Neuronal stem cell (in vitro differentiated cells): ENCODE measurements around the gene ATP11A.
A peak's percentile ranks its signal among the peaks of the same experiment; 100 is the strongest.

Experiments used
- DNase-seq: peaks from one replicate; pipeline ENCODE4 v3.0.0-alpha.2; 2013; ENCODE audit warnings: low spot score
- H2AFZ ChIP-seq: one replicate; pipeline ENCODE4 v1.6.1; 2013; ENCODE audit warnings: mild to moderate bottlenecking, low read length, inconsistent platforms
- H2AK5ac ChIP-seq: 2 replicates; pipeline ENCODE4 v1.6.1; 2013; ENCODE audit warnings: low read depth, mild to moderate bottlenecking, inconsistent platforms, low read length, moderate library complexity, mixed read lengths
- H2BK120ac ChIP-seq: 2 replicates; pipeline ENCODE4 v1.6.1; 2013; ENCODE audit warnings: low read depth, mild to moderate bottlenecking, inconsistent platforms, low read length, moderate library complexity, mixed read lengths
- H2BK12ac ChIP-seq: one replicate; pipeline ENCODE4 v1.6.1; 2013; ENCODE audit warnings: low read length, inconsistent platforms
- H2BK15ac ChIP-seq: 2 replicates; pipeline ENCODE4 v1.6.1; 2013; ENCODE audit warnings: mild to moderate bottlenecking, low read length, inconsistent platforms, mixed read lengths
- H2BK5ac ChIP-seq: one replicate; pipeline ENCODE4 v1.6.1; 2013; ENCODE audit warnings: inconsistent platforms, mild to moderate bottlenecking, low read length, moderate library complexity
- H3K14ac ChIP-seq: one replicate; pipeline ENCODE4 v1.6.1; 2013; ENCODE audit warnings: low read length, inconsistent platforms
- H3K18ac ChIP-seq: 2 replicates; pipeline ENCODE4 v1.6.1; 2013; ENCODE audit warnings: low read length, inconsistent platforms
- H3K23ac ChIP-seq: 2 replicates; pipeline ENCODE4 v1.6.1; 2013; ENCODE audit warnings: low read depth, mild to moderate bottlenecking, mixed read lengths, low read length, inconsistent platforms; ENCODE audit not compliant: poor library complexity
- H3K27ac ChIP-seq: replicated peaks from 3 replicates; pipeline ENCODE4 v1.5.1; 2013; ENCODE audit warnings: low read length, inconsistent platforms
- H3K27me3 ChIP-seq, 3 experiments: 2 replicates each; pipeline ENCODE4 v1.6.1; 2013; ENCODE audit warnings: low read length in 3 of 3, mild to moderate bottlenecking in 2 of 3, inconsistent platforms in 1 of 3, low read depth in 1 of 3, mixed read lengths in 1 of 3, moderate library complexity in 1 of 3; ENCODE audit not compliant: control insufficient read depth in 3 of 3, insufficient read depth in 3 of 3
- H3K36me3 ChIP-seq, 2 donors: replicated peaks in 1 of 2; 2 replicates each; pipeline ENCODE4 v1.6.1; 2013; ENCODE audit warnings: low read length in 2 of 2; ENCODE audit not compliant: control insufficient read depth in 2 of 2, insufficient read depth in 2 of 2
- H3K4ac ChIP-seq: 2 replicates; pipeline ENCODE4 v1.6.1; 2013; ENCODE audit warnings: inconsistent platforms, mild to moderate bottlenecking, low read length, moderate library complexity
- H3K4me1 ChIP-seq, 2 donors: 1 replicate in 1 of 2; 2 replicates in 1 of 2; pipeline ENCODE4 v1.6.1; 2013; ENCODE audit warnings: low read length in 2 of 2, low read depth in 1 of 2; ENCODE audit not compliant: control insufficient read depth in 2 of 2, insufficient read depth in 1 of 2
- H3K4me2 ChIP-seq: one replicate; pipeline ENCODE4 v1.6.1; 2013; ENCODE audit warnings: mild to moderate bottlenecking, low read length, inconsistent platforms; ENCODE audit not compliant: insufficient read depth, poor library complexity, severe bottlenecking
- H3K4me3 ChIP-seq, 2 donors: 2 replicates each; pipeline ENCODE4 v1.5.1; 2013; ENCODE audit warnings: low read length in 2 of 2, mild to moderate bottlenecking in 2 of 2, inconsistent platforms in 1 of 2, moderate library complexity in 1 of 2
- H3K79me1 ChIP-seq: one replicate; pipeline ENCODE4 v1.6.1; 2013; ENCODE audit warnings: low read depth, mild to moderate bottlenecking, inconsistent platforms, low read length, moderate library complexity
- H3K9ac ChIP-seq: one replicate; pipeline ENCODE4 v1.6.1; 2013; ENCODE audit warnings: mild to moderate bottlenecking, low read depth, low read length, inconsistent platforms; ENCODE audit not compliant: poor library complexity
- H3K9me3 ChIP-seq, 2 donors: replicated peaks in 1 of 2; 2 replicates each; pipeline versions ENCODE3 to v1.6.1; 2013; ENCODE audit warnings: low read length in 2 of 2, mild to moderate bottlenecking in 2 of 2, inconsistent platforms in 1 of 2, low read depth in 1 of 2, mixed read lengths in 1 of 2, moderate library complexity in 1 of 2; ENCODE audit not compliant: control insufficient read depth in 2 of 2, insufficient read depth in 1 of 2
- H4K8ac ChIP-seq: one replicate; pipeline ENCODE4 v1.6.1; 2013; ENCODE audit warnings: low read depth, mild to moderate bottlenecking, inconsistent platforms, low read length, moderate library complexity
- H4K91ac ChIP-seq: one replicate; pipeline ENCODE4 v1.6.1; 2013; ENCODE audit warnings: low read length, low read depth, mild to moderate bottlenecking, inconsistent platforms; ENCODE audit not compliant: poor library complexity
- WGBS, 2 donors: extraction: QIAGEN DNeasy Blood & Tissue Kit; methylation state at CpG; one replicate each; pipeline ENCODE4 v1.1.7; 2013; ENCODE audit warnings: missing lambda C conversion rate in 2 of 2, mixed read lengths in 1 of 2; ENCODE audit not compliant: insufficient read length in 2 of 2, insufficient replicate concordance in 1 of 2; ENCODE audit errors: extremely low coverage in 2 of 2; 5-methylcytosine and 5-hydroxymethylcytosine counted together

The ATP11A gene

DNA sequence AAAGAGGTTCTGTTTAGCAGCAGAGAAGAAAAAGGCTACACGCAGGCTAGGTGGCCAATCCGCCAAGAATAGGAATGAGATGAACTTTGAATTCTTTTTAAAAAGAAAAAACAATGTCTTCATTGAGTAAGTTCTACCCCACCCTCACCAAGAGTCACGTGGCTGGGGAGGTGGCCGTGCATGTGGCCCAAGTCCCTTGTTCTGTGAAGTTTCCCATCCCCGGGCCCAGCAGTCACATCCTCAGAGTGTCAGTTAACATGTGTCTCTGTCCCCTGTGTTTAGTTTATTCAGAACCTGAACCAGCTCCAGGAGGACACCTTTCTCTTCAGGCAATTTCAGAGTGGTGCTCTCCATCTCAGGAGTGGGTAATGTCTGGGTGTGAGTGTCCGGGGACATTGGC, 222.0 kb downstream of the ATP11A start:
- no peak overlapping the region for H2BK120ac ChIP-seq

DNA sequence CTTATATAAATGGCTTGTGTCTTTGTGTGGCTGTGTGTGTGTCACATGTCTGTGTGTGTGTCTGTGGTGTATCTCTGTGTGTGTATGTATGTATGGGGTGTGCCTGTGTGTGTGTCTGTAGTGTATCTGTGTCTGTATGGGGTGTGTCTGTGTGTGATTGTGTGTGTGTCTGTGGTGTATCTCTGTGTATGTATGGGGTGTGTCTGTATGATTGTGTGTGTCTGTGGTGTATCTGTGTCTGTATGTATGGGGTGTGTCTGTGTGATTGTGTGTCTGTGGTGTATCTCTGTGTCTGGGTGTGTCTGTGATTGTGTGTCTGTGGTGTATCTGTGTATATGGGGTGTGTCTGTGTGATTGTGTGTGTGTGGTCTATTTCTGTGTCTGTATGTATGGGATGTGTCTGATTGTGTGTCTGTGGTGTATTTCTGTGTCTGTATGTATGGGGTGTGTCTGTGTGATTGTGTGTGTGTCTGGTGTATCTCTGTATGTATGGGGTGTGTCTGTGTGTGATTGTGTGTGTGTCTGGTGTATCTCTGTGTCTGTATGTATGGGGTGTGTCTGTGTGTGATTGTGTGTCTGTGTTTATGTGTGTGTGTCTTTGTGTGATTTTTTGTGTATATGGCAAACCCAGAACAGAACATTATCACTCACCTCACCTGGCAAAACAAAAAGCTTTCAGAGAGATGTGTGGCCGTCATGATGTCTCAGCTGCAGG, 223.0 kb downstream of the ATP11A start:
- no peak overlapping the region for H3K4me2 ChIP-seq
- H3K18ac ChIP-seq, result no peak overlapping the region
- no peak overlapping the region for H3K4ac ChIP-seq
- no peak overlapping the region for H3K9ac ChIP-seq
- H2AK5ac ChIP-seq, result no peak overlapping the region
- H2BK5ac ChIP-seq, result no peak overlapping the region
- WGBS, 2 donors, result no CpG with 5 or more reads among the region's 1 CpG
- no peak overlapping the region for H3K27ac ChIP-seq
- peak overlapping the region in 1 of 2 donors; percentile 5 for H3K4me3 ChIP-seq
- peaks cover 0 to 2% of the 10 kb centered on the region in 2 donors for H3K4me1 ChIP-seq
- no peaks in the 10 kb centered on the region for H3K9me3 ChIP-seq
- no peak overlapping the region for H4K8ac ChIP-seq
- H3K79me1 ChIP-seq, result peaks cover 12% of the 10 kb centered on the region
- no peak overlapping the region for H2AFZ ChIP-seq
- no peaks in the 10 kb centered on the region for H3K27me3 ChIP-seq
- H2BK120ac ChIP-seq, result no peak overlapping the region
- H2BK15ac ChIP-seq, result no peak overlapping the region
- H3K14ac ChIP-seq, result no peak overlapping the region
- no peak for DNase-seq
- H2BK12ac ChIP-seq, result peak overlapping the region; percentile 14
- H3K23ac ChIP-seq, result no peak overlapping the region
- no peak overlapping the region for H4K91ac ChIP-seq
- H3K36me3 ChIP-seq, result peaks cover 0 to 2% of the 10 kb centered on the region in 2 donors

More for the DNA sequence above, 222.0 kb downstream of the ATP11A start:
- WGBS, 2 donors, result no CpG with 5 or more reads among the region's 6 CpGs
- Histone ChIP-seq H3K79me1 (peaks cover 12% of the 10 kb centered on the region), H3K9me3 (no peaks in the 10 kb centered on the region), H3K4me3 (no peak overlapping the region), H3K4me2 (no peak overlapping the region), H3K18ac (no peak overlapping the region), H3K23ac (no peak overlapping the region), H3K36me3 (peaks cover 0 to 2% of the 10 kb centered on the region in 2 donors), H3K4ac (no peak overlapping the region), H2BK15ac (no peak overlapping the region), H2AFZ (no peak overlapping the region), H3K14ac (no peak overlapping the region), H3K4me1 (peaks cover 0 to 6% of the 10 kb centered on the region in 2 donors), H3K9ac (no peak overlapping the region), H3K27ac (no peak overlapping the region), H2BK12ac (no peak overlapping the region), H4K91ac (no peak overlapping the region), H4K8ac (no peak overlapping the region), H2BK5ac (no peak overlapping the region), H3K27me3 (no peaks in the 10 kb centered on the region), H2AK5ac (no peak overlapping the region)
- no peak for DNase-seq

DNA sequence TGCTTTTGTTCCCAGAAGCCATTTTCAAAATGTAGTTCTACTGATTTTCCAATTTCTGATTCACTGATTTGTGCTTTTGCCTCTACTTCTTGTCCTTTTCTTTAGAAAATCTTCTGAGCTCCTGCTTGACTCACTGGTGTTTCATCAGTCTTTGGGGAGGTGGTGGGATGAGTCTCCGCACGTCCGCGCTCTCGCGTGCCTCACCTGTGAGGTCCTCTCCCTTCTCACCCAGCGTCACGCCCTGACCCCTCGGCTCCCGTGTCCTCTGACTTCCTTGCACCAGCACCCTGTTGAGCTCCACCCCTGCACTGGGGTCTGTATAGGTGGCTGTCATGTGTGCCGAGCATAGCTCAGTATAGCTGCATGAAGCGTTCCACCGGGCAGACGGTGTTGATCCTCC, 226.5 kb downstream of the ATP11A start:
- Histone ChIP-seq H3K4me2 (no peak overlapping the region), H2BK12ac (no peak overlapping the region), H3K79me1 (peaks cover 15% of the 10 kb centered on the region), H3K23ac (no peak overlapping the region), H3K27ac (no peak overlapping the region), H3K4me1 (no peaks in the 10 kb centered on the region), H3K4me3 (no peak overlapping the region), H2AK5ac (no peak overlapping the region), H2BK5ac (no peak overlapping the region), H3K9ac (no peak overlapping the region), H4K8ac (no peak overlapping the region), H2AFZ (no peak overlapping the region), H3K27me3 (no peaks in the 10 kb centered on the region), H3K9me3 (no peaks in the 10 kb centered on the region), H3K18ac (peak overlapping the region; percentile 36), H2BK120ac (no peak overlapping the region), H2BK15ac (no peak overlapping the region), H3K14ac (no peak overlapping the region), H3K36me3 (peaks cover 0 to 5% of the 10 kb centered on the region in 2 donors), H3K4ac (no peak overlapping the region), H4K91ac (no peak overlapping the region)
- no peak for DNase-seq
- no CpG with 5 or more reads among the region's 14 CpGs for WGBS, 2 donors

DNA sequence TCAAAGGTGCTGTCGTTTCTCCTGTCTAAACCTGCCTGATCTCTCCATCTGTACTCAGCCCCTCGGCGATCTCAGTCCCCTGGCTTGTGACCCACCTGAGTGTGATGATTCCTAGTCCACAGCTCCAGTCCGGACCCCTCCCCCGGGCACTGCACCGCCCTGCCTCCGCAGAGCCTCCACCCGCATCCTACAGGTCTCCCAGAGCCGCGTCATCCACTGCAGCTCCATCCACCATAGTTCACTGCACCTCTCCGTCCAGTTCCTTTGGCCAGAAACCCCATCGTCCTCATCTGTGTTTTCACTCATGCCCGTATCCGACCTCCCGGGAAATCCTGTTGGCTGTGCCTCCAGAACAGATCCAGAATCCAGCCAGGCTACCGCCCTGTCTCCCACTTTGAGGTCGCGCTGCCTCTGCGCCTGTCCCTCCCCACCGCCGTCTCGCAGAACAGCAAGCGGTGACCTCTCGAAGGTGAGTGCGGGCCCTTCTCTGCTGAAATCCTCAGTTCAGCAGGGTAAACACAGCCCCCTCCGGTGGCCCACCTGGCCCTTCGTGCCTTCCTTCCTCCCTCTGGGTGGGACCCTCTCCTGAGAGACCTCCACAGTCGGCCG, 227.3 kb downstream of the ATP11A start:
- no peak overlapping the region for H3K4me2 ChIP-seq
- H3K9ac ChIP-seq, result no peak overlapping the region
- no peaks in the 10 kb centered on the region for H3K27me3 ChIP-seq
- H3K18ac ChIP-seq, result no peak overlapping the region
- no CpG with 5 or more reads among the region's 29 CpGs for WGBS, 2 donors
- no peak overlapping the region for H2AK5ac ChIP-seq
- no peak overlapping the region for H4K8ac ChIP-seq
- H3K4me3 ChIP-seq, result no peak overlapping the region
- H3K23ac ChIP-seq, result no peak overlapping the region
- H3K14ac ChIP-seq, result no peak overlapping the region
- H2BK5ac ChIP-seq, result no peak overlapping the region
- no peak overlapping the region for H2BK120ac ChIP-seq
- no peak overlapping the region for H4K91ac ChIP-seq
- H2BK15ac ChIP-seq, result no peak overlapping the region
- no peak overlapping the region for H3K27ac ChIP-seq
- no peak for DNase-seq
- H3K36me3 ChIP-seq, result peaks cover 0 to 5% of the 10 kb centered on the region in 2 donors
- no peak overlapping the region for H2AFZ ChIP-seq
- no peak overlapping the region for H2BK12ac ChIP-seq
- no peaks in the 10 kb centered on the region for H3K4me1 ChIP-seq
- H3K4ac ChIP-seq, result no peak overlapping the region
- H3K9me3 ChIP-seq, result no peaks in the 10 kb centered on the region
- H3K79me1 ChIP-seq, result peaks cover 13% of the 10 kb centered on the region
